NCI-H82 treated with DMSO at 0.1 percent for 48 hours (cell line): ENCODE results near the gene MISFA.
"Not testable (repeated sequence)": the region's sequence is repeated elsewhere in the genome, so short reads cannot be mapped to it uniquely, and the experiment has no call there.

Source experiments
- DNase-seq: peaks from one replicate; lab custom pipeline; 2025; ENCODE audit not compliant: unreplicated experiment; lab: John Stamatoyannopoulos, UW

MISFA gene

DNA sequence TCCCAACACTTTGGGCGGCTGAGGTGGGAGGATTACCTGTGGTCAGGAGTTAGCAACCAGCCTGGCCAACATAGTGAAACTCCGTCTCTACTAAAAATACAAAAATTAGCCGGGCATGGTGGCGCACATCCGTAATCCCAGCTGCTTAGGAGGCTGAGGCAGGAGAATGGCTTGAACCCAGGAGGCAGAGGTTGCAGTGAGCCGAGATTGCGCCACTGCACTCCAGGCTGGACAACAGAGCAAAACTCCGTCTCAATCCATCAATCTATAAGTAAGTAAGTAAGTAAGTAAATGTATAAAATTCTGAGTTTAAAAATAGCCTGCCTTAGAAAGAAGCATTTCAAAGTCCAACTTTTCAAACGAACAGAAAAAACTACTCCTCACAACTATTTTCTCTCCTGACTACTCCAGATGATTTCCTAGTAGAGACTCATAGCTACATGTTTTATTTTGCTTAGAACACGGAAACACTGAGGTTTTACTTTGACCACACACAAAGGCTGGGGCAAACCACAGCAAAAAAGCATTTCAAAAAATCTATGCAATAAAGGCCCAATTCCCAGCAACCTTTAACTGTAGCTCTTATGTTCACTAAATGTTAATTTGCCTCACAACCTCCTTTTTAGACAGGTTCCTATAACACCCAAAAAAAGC is 18.2 kb downstream of the MISFA start:
- no peak for DNase-seq

DNA sequence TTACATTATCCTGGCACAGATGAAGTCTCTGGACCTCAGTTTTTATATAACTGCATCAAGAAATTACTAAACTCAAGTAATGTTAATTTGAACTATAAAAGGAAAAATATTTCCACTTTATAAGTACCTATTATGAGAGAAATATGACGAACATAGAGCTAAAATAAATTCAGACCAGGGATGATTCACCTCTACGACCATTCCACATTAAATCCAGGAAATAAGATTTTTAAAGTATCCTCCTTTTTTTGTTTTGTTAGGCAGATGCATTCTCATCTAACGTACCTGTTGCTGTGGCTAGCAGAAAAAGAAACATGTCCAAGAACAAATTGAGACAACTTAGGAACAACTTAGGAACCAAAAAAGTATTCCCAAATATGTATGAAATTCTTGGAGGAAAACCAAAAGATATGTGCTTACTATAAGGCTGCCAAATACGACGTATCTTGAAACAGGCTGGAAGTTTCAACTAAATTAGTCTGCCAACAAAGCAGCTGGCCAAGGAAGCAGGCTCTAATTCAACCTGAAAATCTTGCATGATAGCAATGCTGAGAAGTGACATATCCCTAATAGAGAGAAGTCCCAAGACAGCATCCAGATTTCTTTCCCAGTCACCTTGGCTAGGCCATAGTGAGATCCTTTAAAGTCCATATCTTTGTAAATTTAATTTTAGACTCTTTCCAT is 18.9 kb downstream of the MISFA start:
- DNase-seq: no peak

DNA sequence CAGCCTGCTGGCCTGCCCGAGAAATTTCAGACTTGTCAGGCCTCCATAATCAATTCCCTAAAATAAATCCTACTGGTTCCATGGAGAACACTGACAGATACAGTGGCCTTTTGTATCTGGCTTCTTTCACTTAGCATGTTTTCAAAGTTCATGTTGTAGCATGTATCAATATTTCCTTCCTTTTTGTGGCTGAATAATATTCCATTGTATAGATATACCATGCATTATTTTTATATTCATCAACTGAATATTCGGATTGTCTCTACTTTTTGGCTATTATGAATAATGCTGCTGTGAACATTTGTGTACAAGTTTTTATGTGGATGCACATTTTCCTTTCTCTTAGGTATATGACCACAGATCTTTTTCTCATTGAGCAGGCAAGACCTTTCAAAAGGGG is 24.1 kb downstream of the MISFA start:
- DNase-seq: no peak

DNA sequence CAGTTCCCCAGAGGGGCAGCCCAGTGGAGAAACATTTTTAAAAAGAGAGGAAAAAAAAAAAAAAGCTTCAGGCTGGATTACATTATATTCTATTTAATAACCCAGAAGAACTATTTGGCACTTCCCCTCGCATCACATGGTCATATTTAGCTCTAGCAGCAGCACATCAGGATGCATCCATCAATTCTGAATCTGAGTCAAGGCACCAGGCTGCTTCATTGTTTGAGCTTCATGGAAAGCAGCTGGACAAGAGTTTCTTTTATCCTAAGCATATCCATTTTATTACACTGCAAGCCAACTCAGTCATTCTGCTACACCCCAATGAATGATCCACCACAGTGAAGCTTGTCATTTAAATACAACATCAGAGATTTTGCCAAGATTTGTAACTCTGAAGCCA is 24.6 kb downstream of the MISFA start:
- DNase-seq: no peak

DNA sequence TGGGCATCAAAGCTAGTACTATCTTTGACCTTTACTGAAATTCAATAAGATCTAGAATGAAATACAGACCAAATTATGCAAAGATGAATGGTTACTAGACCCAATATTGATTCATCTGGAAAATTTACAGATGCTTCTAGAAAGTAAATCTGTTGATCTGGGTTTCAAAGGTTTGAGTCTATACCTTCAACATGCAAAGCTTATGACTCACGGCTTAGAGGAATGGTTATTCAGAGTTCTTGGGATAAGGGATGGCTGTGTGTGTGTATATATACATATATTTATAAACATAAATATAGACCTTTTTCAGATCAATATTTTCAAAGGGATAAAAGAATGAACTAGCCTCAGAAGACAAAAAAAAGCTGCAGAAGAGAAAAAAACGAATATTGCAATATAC is 33.3 kb downstream of the MISFA start:
- DNase-seq: no peak

DNA sequence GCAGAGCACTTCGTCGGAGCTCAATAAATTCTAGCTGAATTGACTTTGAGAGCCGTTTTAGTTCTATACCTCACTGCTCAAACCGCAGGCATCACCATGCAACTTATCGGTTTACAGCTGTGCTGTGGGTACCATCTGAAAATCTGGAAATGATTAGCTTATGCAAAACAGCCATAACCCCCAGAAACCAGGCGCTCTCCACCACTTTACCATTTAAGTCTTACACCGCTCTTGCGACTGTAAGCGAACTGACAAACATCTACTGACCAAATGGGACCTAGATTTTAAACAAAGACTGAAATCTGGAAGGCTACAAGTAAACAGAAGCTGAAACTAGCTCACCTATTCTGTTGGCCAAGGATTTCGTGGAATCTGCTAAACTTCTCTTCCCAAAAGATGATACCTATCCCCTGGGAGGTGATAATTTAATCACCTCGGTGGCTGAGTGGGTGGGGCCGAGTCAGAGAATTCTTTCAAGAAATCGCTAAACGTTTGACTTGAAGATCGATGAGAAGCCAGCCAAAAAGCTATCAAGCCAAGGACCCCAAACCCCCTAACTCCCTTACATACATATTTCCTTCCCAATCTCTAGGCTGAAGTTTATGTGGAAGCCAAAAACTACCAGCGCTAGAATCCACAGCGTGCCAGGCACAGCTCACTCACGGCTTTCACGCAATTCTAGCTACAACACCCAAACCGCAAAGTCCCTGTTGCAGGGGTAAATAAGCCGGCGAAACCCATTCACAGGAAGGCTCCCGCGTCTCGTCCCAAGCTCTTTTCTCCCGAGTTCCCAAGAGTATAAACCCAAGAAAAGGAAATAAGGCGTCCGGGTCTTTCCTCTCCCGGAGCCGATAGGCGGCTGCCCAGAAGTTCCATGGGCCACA is 33.9 kb downstream of the MISFA start:
- DNase-seq: no peak

DNA sequence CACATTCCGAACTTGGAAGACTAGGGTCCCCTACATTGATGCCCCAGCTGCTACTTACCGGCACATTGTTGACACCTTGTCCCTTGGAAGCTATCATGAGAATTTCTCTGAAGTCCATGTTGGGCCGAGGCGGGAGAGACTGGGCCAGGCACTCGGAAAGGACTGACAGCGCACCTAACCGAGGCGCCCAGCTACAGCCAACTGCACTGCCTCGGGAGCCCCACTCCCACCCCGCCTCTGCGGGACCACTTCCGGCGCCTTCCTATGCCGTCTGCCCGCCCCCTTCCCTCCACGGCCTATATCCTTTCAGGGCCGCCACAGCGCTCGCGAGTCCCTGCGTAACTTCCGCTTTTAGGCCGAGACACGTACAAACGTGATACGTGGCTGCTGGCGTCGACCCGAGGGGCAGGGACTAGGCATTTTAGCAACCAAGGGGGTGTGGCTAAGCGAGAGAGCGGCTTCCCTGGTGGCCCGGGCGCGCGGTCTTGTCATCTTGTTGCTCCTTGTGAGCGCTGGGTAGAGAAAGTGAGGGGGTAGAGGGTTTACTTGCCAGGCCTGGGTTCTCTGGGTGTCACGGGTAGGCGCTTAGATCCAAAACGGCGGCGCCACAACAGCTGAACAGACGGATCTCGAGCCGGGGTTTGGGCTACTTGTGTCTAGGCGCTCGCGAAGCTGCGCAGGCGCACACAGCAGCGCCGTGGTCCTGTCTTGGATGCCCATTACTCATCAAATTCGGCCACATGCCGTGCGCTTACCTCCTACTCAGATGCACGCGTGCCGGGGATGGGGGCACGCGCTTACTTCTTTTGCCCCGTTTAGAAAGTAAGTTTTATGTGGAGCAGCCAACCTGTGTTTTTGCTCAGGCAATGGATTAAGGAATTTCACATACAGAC is 34.8 kb downstream of the MISFA start, which contains the start of gene SPTY2D1:
Gene SPTY2D1, minus strand, starts transcription at position 203 of the 893 bp plus-strand sequence. Its CDS starts 85 bp downstream, at position 118.
- DNase-seq: peak; percentile 88

DNA sequence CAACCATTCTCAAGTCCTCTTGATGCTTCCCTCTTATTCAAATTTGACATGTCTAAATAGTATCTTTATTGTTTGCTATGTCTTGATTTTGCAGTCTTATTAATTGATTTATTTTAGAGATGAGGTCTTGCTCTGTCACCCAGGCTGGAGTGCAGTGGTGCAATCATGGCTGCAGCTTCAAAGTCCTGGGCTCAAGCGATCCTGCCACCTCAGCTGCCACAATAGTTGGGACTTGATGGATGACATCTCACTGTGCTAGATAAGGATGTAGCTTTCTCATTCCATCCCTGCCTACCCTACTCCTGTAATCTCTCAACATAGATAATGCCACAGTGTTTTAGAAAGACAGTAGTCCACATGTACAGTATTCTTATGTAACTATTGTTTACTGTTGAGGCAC is 42.1 kb downstream of the MISFA start:
- DNase-seq: no peak

DNA sequence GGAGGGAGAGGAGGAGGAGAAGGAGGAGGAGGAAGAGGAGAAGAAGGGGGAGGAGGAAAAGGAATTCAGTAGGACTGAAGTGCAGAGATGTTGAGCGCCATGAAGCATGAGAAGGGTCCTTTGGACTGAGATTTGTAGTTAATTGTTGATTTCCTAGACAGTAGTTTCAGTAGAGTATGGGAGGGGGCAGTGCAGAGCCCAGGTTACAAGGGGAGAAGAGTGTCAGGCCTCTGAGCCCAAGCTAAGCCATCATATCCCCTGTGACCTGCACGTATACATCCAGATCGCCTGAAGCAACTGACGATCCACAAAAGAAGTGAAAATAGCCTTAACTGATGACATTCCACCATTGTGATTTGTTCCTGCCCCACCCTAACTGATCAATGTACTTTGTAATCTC is 43.4 kb downstream of the MISFA start:
- DNase-seq: not testable (repeated sequence)

DNA sequence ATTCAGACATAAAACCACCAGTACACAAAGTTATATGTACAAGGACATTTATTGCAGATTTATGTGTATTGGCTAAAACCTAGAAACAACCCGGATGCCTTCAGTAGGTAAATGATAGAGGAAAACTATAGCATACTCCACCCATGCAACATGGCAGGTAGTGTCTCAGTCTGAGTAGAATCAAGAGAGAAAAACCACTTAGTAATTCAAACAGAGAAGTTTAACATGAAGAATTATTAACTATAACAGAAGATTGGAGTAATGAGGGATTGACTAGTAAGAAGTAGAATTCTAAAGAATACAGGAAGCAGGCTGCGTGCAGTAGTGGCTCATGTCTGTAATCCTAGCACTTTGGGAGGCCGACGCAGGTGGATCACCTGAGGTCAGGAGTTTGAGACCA is 50.8 kb downstream of the MISFA start:
- no peak for DNase-seq

DNA sequence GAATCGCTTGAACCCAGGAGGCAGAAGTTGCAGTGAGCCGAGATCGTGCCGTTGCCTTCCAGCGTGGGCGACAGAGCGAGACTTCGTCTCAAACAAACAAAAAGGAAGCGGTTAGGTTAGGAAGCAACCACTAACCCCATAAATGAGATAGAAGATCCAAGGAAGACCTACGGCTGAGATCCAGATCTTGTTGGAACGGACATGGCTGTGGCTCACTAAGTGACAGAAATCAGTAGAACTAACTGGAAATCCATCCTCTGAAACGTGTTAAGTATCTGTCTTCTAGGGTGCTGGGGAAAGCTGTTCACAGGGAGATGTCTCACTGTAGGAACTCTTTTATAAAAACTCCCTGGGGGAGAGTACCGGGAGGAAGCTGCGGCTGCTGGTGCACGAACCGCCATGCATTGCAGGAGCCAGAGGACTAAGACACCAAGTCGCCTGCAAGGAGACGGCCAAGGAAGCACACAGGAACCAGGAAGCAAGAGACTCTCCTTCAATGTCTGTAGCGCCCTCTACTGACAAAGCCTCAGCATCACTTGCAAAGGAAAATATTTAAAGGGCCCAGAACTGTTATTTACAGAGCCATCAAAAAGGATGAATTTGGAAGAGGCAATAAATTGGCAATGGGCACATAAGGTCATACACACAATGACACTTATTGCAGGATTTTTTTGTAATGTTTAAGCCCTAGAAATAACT is 51.4 kb downstream of the MISFA start:
- DNase-seq: peak; percentile 39
